Liver (tissue), 9 donors: ENCODE results near the gene NFATC2. TPM values are rescaled to one million over a fixed set of nuclear protein-coding genes. Genes with fewer than 3 reads are reported as not detected.

ENCODE experiments used
- DNase-seq: peaks from one replicate; pipeline ENCODE4 v3.0.0-alpha.2; 2017; ENCODE audit warnings: low spot score
- H3K27ac ChIP-seq, 2 donors: one replicate each; pipeline ENCODE4 v1.7.0; 2013; ENCODE audit warnings: inconsistent platforms in 2 of 2, low read length in 2 of 2, control low read depth in 1 of 2, low read depth in 1 of 2, mild to moderate bottlenecking in 1 of 2
- H3K27me3 ChIP-seq, 4 donors: one replicate each; pipeline versions ENCODE4 v1.6.1 to v1.7.0; 2013; ENCODE audit warnings: low read length in 3 of 4, inconsistent platforms in 1 of 4, mild to moderate bottlenecking in 1 of 4, moderate library complexity in 1 of 4; ENCODE audit not compliant: control insufficient read depth in 4 of 4, insufficient read depth in 4 of 4
- H3K36me3 ChIP-seq, 4 donors: one replicate each; pipeline versions ENCODE4 v1.6.1 to v1.7.0; 2013; ENCODE audit warnings: low read length in 3 of 4, mild to moderate bottlenecking in 3 of 4, low read depth in 1 of 4, moderate library complexity in 1 of 4; ENCODE audit not compliant: control insufficient read depth in 4 of 4, insufficient read depth in 3 of 4
- H3K4me1 ChIP-seq, 4 donors: one replicate each; pipeline versions ENCODE4 v1.6.1 to v1.7.0; 2013; ENCODE audit warnings: low read length in 3 of 4, mild to moderate bottlenecking in 3 of 4, moderate library complexity in 1 of 4; ENCODE audit not compliant: control insufficient read depth in 4 of 4, insufficient read depth in 4 of 4
- H3K4me3 ChIP-seq, 3 donors: one replicate each; pipeline versions ENCODE4 v1.6.1 to v1.7.0; 2013; ENCODE audit warnings: low read length in 3 of 3, control low read depth in 1 of 3, low read depth in 1 of 3, mild to moderate bottlenecking in 1 of 3
- H3K9ac ChIP-seq, 2 donors: one replicate each; pipeline ENCODE4 v1.7.0; 2013; ENCODE audit warnings: low read length in 2 of 2, mild to moderate bottlenecking in 2 of 2, moderate library complexity in 2 of 2, control low read depth in 1 of 2, low read depth in 1 of 2
- H3K9me3 ChIP-seq, 4 donors: one replicate each; pipeline versions ENCODE4 v1.6.1 to v1.7.0; 2013; ENCODE audit warnings: low read length in 3 of 4; ENCODE audit not compliant: control insufficient read depth in 4 of 4
- ATF3 ChIP-seq: IDR thresholded peaks from 2 replicates; pipeline ENCODE4 v1.6.1; 2016; ENCODE audit warnings: antibody characterized with exemption
- CTCF ChIP-seq: fragments of 150-350 bp; IDR thresholded peaks from 2 replicates; pipeline ENCODE4 v1.5.1; 2017; ENCODE audit warnings: improper control_type of control experiment, low read depth, low read length; ENCODE audit not compliant: missing input control
- EGR1 ChIP-seq, 2 donors: IDR thresholded peaks; 2 replicates each; pipeline ENCODE4 v1.6.1; 2016 to 2018; ENCODE audit warnings: antibody characterized with exemption in 2 of 2, low read depth in 2 of 2
- FOXA1 ChIP-seq: IDR thresholded peaks from 2 replicates; pipeline ENCODE4 v1.6.1; 2016; ENCODE audit warnings: antibody characterized with exemption
- FOXA2 ChIP-seq: IDR thresholded peaks from 2 replicates; pipeline ENCODE4 v1.6.1; 2016; ENCODE audit warnings: antibody characterized with exemption
- GABPA ChIP-seq, 2 donors: IDR thresholded peaks in 1 of 2; conservative IDR thresholded peaks in 1 of 2; 2 replicates each; pipeline ENCODE4 v1.6.1; 2016; ENCODE audit warnings: antibody characterized with exemption in 2 of 2, mild to moderate bottlenecking in 1 of 2, moderate library complexity in 1 of 2
- HNF4A ChIP-seq, 2 donors: conservative IDR thresholded peaks; 2 replicates each; pipeline ENCODE4 v1.6.1; 2016; ENCODE audit warnings: antibody characterized with exemption in 2 of 2, mild to moderate bottlenecking in 2 of 2
- HNF4G ChIP-seq: IDR thresholded peaks from 2 replicates; pipeline ENCODE4 v1.6.1; 2016; ENCODE audit warnings: antibody characterized with exemption
- JUND ChIP-seq, 2 donors: IDR thresholded peaks; 2 replicates each; pipeline ENCODE4 v1.6.1; 2016; ENCODE audit warnings: antibody characterized with exemption in 2 of 2
- MAX ChIP-seq: IDR thresholded peaks from 2 replicates; pipeline ENCODE4 v1.6.1; 2016; ENCODE audit warnings: antibody characterized with exemption
- NR2F2 ChIP-seq: IDR thresholded peaks from 2 replicates; pipeline ENCODE4 v1.6.1; 2016; ENCODE audit warnings: antibody characterized with exemption
- RXRA ChIP-seq, 2 donors: IDR thresholded peaks; 2 replicates each; pipeline ENCODE4 v1.6.1; 2017 to 2018; ENCODE audit warnings: antibody characterized with exemption in 2 of 2, mild to moderate bottlenecking in 1 of 2
- SP1 ChIP-seq: IDR thresholded peaks from 2 replicates; pipeline ENCODE4 v1.6.1; 2018; ENCODE audit warnings: antibody characterized with exemption, mild to moderate bottlenecking
- TAF1 ChIP-seq: conservative IDR thresholded peaks from 2 replicates; pipeline ENCODE4 v1.6.1; 2016; ENCODE audit warnings: antibody characterized with exemption, mild to moderate bottlenecking
- YY1 ChIP-seq: IDR thresholded peaks from 2 replicates; pipeline ENCODE4 v1.6.1; 2016; ENCODE audit warnings: antibody characterized with exemption, mild to moderate bottlenecking
- ZBTB33 ChIP-seq: IDR thresholded peaks from 2 replicates; pipeline ENCODE4 v1.6.1; 2016; ENCODE audit warnings: antibody characterized with exemption
- WGBS: extraction: QIAGEN DNeasy Blood & Tissue Kit; methylation state at CpG from one replicate; pipeline ENCODE4 v1.1.7; 2013; 5-methylcytosine and 5-hydroxymethylcytosine counted together
- polyA plus RNA-seq, 2 donors: library from polyadenylated mRNA; stranded (reverse) in 1 of 2; unstranded in 1 of 2; fragments of 200-250 nt in 1 of 2; fragments of >200 nt in 1 of 2; fragmentation: Nextera tagmentation in 1 of 2; extraction: Ambion mirVana in 1 of 2; gene quantifications; one replicate each; pipeline versions ENCODE4 v1.2.1 to v1.2.3, GENCODE V29; 2013 to 2015
- total RNA-seq, 2 donors: library from RNA; depleted of rRNA; stranded (reverse); fragments of >200 nt; gene quantifications; one replicate each; pipeline ENCODE4 v1.2.3, GENCODE V29; 2014
- TF ChIP-seq, protein P1 (sequence below): IDR thresholded peaks from 2 replicates; pipeline ENCODE4 v1.6.1; 2016; ENCODE audit warnings: antibody characterized with exemption, mild to moderate bottlenecking
- donor health status: healthy.
- donor health status: healthy.
- donor health status: healthy.
- donor health status: healthy.
- donor health status: healthy.

NFATC2 gene
- total and polyA plus RNA-seq, 4 donors: 1.2 to 6.7 (median 2.6) TPM

GRCh38 chr20:51346686-51347485 is 195.6 kb downstream of the NFATC2 start:
- Histone ChIP-seq H3K9ac (no peak overlapping the region), H3K27ac (no peak overlapping the region), H3K9me3 (no peaks in the 10 kb centered on the region), H3K4me3 (no peak overlapping the region), H3K27me3 (no peaks in the 10 kb centered on the region), H3K36me3 (no peaks in the 10 kb centered on the region), H3K4me1 (no peaks in the 10 kb centered on the region)
- TF ChIP-seq RXRA (IDR thresholded peaks at IDR 0.05): no peak
- TF ChIP-seq TAF1: no peak
- no peak for TF ChIP-seq NR2F2
- TF ChIP-seq ZBTB33: no peak
- TF ChIP-seq CTCF: no peak
- TF ChIP-seq, protein P1, sequence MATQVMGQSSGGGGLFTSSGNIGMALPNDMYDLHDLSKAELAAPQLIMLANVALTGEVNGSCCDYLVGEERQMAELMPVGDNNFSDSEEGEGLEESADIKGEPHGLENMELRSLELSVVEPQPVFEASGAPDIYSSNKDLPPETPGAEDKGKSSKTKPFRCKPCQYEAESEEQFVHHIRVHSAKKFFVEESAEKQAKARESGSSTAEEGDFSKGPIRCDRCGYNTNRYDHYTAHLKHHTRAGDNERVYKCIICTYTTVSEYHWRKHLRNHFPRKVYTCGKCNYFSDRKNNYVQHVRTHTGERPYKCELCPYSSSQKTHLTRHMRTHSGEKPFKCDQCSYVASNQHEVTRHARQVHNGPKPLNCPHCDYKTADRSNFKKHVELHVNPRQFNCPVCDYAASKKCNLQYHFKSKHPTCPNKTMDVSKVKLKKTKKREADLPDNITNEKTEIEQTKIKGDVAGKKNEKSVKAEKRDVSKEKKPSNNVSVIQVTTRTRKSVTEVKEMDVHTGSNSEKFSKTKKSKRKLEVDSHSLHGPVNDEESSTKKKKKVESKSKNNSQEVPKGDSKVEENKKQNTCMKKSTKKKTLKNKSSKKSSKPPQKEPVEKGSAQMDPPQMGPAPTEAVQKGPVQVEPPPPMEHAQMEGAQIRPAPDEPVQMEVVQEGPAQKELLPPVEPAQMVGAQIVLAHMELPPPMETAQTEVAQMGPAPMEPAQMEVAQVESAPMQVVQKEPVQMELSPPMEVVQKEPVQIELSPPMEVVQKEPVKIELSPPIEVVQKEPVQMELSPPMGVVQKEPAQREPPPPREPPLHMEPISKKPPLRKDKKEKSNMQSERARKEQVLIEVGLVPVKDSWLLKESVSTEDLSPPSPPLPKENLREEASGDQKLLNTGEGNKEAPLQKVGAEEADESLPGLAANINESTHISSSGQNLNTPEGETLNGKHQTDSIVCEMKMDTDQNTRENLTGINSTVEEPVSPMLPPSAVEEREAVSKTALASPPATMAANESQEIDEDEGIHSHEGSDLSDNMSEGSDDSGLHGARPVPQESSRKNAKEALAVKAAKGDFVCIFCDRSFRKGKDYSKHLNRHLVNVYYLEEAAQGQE: no peak
- no peak for TF ChIP-seq ATF3
- TF ChIP-seq FOXA2: no peak
- no peak for TF ChIP-seq JUND (IDR thresholded peaks at IDR 0.05)
- no peak for TF ChIP-seq SP1
- TF ChIP-seq YY1: no peak
- TF ChIP-seq HNF4A (conservative IDR thresholded peaks at IDR 0.05): no peak
- no peak for TF ChIP-seq EGR1 (IDR thresholded peaks at IDR 0.05; ENCODE audit: low read depth in 2 of 2)
- 75% methylated on average over 8 of the region's 8 CpGs for WGBS
- no peak for DNase-seq

- Histone ChIP-seq H3K27me3 (no peaks in the 10 kb centered on the region), H3K9me3 (no peaks in the 10 kb centered on the region), H3K27ac (no peak overlapping the region), H3K36me3 (no peaks in the 10 kb centered on the region), H3K4me3 (no peak overlapping the region), H3K9ac (no peak overlapping the region), H3K4me1 (no peaks in the 10 kb centered on the region)
- WGBS: 71% methylated on average over 8 of the region's 8 CpGs
- DNase-seq: no peak
- TF ChIP-seq HNF4G (no peak), ATF3 (no peak), SP1 (no peak), YY1 (no peak), CTCF (no peak), GABPA (IDR thresholded peaks at IDR 0.05 in 1 of 2, conservative IDR thresholded peaks at IDR 0.05 in 1 of 2) (no peak), HNF4A (conservative IDR thresholded peaks at IDR 0.05) (no peak), JUND (IDR thresholded peaks at IDR 0.05) (no peak), MAX (no peak), NR2F2 (no peak), FOXA1 (no peak), FOXA2 (no peak)
Observed at GRCh38 chr20:51345601-51346101, 196.9 kb downstream of the NFATC2 start.
